ENCODE data around the gene FOXC1. TPM values are rescaled to one million over a fixed set of nuclear protein-coding genes. Genes with fewer than 3 reads are reported as not detected.

The FOXC1 gene
- total RNA-seq, 1 experiment from 2014 or later = not detected

- H3K4me1 Mint-ChIP-seq = peaks cover 0 to 3% of the 10 kb centered on the region in 2 experiments; a peak in 1 of 4 replicates
- Histone ChIP-seq H4K20me1 (ENCODE audit: control insufficient read depth, insufficient read depth, insufficient read length) (no peaks in the 10 kb centered on the region), H2BK15ac (ENCODE audit: low read depth, low read length) (no peak overlapping the region), H3K23me2 (ENCODE audit: insufficient read length, low read depth, low read length, poor library complexity, severe bottlenecking) (no peaks in the 10 kb centered on the region), H2AK5ac (ENCODE audit: insufficient read length, low read length) (no peak overlapping the region), H3K27me3 (ENCODE audit: insufficient read depth, low read length) (no peaks in the 10 kb centered on the region), H3K4me1 (ENCODE audit: insufficient read depth, low read length) (no peaks in the 10 kb centered on the region), H3K27ac (ENCODE audit: insufficient read length, low read depth, low read length) (no peak overlapping the region), H3K9me3 (ENCODE audit: control insufficient read depth, low read depth, low read length) (no peaks in the 10 kb centered on the region), H3K56ac (ENCODE audit: insufficient read length, low read depth, low read length) (no peak overlapping the region), H2BK5ac (ENCODE audit: insufficient read length, low read length) (no peak overlapping the region), H3K4me2 (ENCODE audit: insufficient read depth, insufficient read length, low read length) (no peak overlapping the region), H2BK120ac (ENCODE audit: low read depth, low read length, poor library complexity, severe bottlenecking) (no peak overlapping the region), H4K8ac (replicated peaks; ENCODE audit: insufficient read length, low read depth, low read length) (no peak overlapping the region), H3K23ac (ENCODE audit: insufficient read length, low read depth, low read length) (no peak overlapping the region), H2BK20ac (ENCODE audit: low read depth, low read length, poor library complexity, severe bottlenecking) (no peak overlapping the region), H3K79me2 (ENCODE audit: insufficient read depth, low read length) (no peaks in the 10 kb centered on the region), H3K79me1 (ENCODE audit: insufficient read depth, low read depth, low read length, poor library complexity, severe bottlenecking) (no peaks in the 10 kb centered on the region), H3K18ac (ENCODE audit: insufficient read length, low read depth, low read length) (no peak overlapping the region), H2AFZ (ENCODE audit: low read length) (no peak overlapping the region), H4K5ac (ENCODE audit: insufficient read length, low read depth, low read length) (no peak overlapping the region), H2BK12ac (ENCODE audit: insufficient read length, low read depth, low read length) (no peak overlapping the region), H3K9ac (ENCODE audit: extremely low read depth, insufficient read length, low read length) (no peak overlapping the region), H3K14ac (ENCODE audit: insufficient read depth, low read length) (no peak overlapping the region), H3K4ac (ENCODE audit: low read depth, low read length) (no peak overlapping the region), H4K91ac (ENCODE audit: insufficient read length, low read depth, low read length) (no peak overlapping the region), H3T11ph (ENCODE audit: low read length) (no peak overlapping the region)
- no peaks in the 10 kb centered on the region for H3K36me3 Mint-ChIP-seq (ENCODE audit: insufficient read depth in 1 of 3, low read depth in 3 of 3)
- no peak overlapping the region for H3K27ac Mint-ChIP-seq
- H3K4me3 Mint-ChIP-seq = no peak overlapping the region
- TF ChIP-seq CTCF (conservative IDR thresholded peaks at IDR 0.05) = no peak
- no CpG with 5 or more reads among the region's 6 CpGs for WGBS (ENCODE audit: extremely low coverage, insufficient read length, low lambda C conversion rate)
- H3K9me3 Mint-ChIP-seq = no peaks in the 10 kb centered on the region
- peaks cover 16% of the 10 kb centered on the region for H3K27me3 Mint-ChIP-seq (ENCODE audit: low read depth)
- no peak for DNase-seq
Observed at GRCh38 chr6:1589208-1589607, 20.5 kb upstream of the FOXC1 start.

Measured in H9 (cell line).